Hematopoietic multipotent progenitor cell treated with erythropoietin and hydrocortisone succinate and interleukin-3 and kit ligand, for 6 days (in vitro differentiated cells): Measurements from ENCODE around the gene TTC27.

Experiments used
- DNase-seq: peaks from one replicate; pipeline ENCODE4 v3.0.0-alpha.2; 2015

TTC27 gene

GRCh38 chr2:32671885-32672533, 44.2 kb downstream of the TTC27 start:
- no peak for DNase-seq

DNA sequence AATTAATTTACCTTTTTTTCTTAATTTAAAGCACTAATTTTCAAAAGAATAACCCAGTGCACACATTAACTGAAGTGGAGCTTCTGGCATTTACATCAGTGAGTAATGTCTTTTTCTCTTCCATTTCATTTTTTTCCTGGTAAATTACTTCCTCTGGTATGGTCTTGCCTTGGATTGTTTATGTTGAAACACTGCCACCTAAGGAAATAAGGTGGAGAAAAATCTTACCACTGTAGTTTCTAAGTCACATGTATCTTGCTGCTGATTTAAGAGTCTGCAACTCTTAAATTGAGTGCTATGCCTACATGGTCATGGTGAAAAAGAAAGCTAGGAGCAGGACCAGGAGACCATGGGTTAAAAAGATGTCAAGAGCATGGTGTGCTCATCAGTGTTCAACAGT, 51.0 kb downstream of the TTC27 start:
- no peak for DNase-seq

- no peak for DNase-seq
These were observed 53.1 kb downstream of the TTC27 start for GRCh38 chr2:32680942-32681341.

GRCh38 chr2:32683520-32684086, 55.8 kb downstream of the TTC27 start:
- peak; percentile 26 for DNase-seq

- DNase-seq: peak; percentile 56
These were observed 60.7 kb downstream of the TTC27 start for GRCh38 chr2:32688541-32688940.

DNA sequence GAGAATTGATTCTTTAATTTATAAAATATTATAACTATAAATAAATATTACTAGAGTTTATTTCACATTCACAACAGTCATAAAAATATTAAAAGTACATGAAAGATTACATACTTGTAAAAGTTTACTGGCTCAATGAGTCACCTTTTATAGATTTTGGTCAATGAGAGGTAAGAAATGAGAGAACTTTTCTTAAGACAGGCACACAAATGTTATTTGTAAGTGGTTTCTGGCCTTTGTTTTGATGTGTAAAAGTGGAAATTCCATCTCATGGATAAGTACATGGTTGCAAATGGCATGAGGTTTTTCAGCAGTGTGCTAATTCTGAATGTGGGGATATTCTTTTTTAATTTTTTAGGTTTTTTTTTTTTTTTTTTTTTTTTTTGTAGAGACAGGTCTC, 63.8 kb downstream of the TTC27 start:
- DNase-seq: no peak

- DNase-seq: no peak
These were observed 68.6 kb downstream of the TTC27 start for GRCh38 chr2:32696439-32696838.

DNA sequence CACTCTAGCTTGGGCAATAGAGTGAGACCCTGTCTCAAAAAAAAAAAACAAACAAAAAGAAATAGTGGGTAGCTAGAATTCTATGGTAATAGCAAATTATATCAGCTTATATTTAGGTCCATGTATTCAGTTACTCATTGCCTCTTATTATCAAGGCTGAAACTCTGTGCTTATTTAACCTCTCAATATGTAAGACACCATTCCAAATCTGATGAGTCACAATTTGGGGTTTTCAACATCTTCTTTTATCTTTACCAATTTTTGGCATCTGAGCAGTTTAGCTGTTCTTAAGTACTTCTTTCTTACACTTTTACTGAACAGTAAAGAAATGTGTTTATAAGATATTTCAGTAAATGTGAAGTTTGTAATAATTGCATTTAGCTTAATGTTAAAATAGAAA, 69.3 kb downstream of the TTC27 start:
- peak; percentile 83 for DNase-seq

DNA sequence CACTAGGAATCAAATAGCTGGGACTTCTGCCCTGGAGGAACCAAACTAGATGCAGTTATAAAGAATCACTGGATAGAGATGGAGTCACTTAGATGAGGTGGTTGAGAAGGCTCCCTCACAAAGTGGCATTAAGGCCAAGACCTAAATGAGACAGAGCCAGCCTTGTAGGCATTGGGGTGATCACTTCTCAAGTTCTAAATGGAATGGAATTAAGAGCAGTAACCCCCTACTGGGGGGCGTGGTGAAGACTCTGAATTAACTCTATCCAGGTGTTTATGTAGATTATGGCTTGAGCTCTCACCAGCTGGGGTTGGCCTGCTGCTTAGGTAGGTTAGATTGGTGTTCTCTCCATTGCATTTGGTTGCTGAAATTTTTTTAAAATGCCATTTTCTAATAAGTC, 71.3 kb downstream of the TTC27 start:
- no peak for DNase-seq

DNA sequence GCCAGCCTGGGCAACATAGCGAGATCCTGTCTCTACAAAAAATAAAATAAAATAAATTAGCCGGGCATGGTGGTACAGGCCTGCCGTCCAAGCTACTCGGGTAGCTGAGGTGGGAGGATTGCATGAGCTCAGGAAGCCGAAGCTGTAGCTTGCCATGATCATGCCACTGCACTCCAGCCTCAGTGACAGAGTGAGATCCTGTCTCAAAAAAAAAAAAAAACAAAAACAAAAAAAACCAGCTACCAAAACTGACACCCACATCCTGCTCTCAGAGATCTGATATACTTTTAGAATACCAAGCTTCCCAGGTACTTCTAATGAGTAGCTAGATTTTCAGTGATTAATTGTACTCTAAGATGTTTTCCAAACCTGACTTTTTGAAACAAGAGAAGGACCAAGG, 74.0 kb downstream of the TTC27 start:
- DNase-seq: no peak

DNA sequence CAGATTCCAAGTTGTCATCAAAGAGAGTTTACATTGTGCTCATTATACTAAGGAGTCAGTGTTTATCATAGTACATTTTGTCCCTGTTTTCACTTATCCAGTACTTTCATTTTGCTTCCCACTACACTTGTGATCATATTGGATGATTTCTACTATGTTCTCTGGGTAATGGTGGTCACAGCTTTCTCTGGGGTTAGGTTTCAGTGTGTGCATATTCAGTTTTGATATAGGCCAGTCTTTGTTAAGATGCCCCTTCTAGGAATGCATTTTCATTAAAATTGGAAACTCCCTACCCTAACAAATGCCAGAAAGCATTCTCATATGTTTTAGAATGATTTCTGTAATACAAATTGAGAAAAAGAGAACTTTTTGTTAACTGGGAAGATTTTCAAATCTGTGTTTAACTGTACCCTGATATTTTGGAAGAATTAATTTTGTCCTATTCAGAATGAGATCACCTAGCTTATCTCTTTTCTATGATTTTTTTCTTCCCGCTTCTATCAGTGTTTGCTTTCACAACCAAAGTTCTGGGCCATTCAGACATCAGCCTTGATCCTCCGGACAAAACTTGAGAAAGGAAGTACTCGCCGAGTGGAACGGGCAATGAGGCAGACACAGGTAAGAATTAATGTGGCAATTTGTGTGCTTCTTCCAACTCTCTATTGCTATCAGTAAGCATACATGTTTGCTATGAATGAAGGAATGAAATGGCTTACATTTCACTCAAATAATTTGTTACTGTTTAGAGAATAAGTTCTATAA, 74.6 kb downstream of the TTC27 start:
- no peak for DNase-seq

GRCh38 chr2:32706815-32707579, 79.1 kb downstream of the TTC27 start:
- DNase-seq: no peak

DNA sequence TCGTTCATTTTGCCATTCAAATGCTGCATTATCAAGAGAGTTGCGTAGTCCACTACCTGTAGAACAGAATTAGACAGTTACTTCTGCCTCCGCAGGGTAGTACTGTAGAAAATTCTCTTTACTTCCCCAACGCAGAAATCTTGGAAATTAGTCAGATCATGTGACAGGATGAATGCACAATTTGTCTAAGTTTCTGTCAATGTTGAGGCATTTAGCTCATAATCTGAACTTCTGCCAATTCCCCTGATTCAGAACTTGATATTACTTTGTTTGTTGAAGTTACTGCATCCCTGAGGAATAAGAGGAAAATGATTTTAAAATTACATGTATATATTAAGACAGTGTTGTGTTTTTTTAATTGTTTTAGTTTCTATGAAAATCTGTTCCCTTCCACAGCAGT, 83.4 kb downstream of the TTC27 start:
- no peak for DNase-seq

DNA sequence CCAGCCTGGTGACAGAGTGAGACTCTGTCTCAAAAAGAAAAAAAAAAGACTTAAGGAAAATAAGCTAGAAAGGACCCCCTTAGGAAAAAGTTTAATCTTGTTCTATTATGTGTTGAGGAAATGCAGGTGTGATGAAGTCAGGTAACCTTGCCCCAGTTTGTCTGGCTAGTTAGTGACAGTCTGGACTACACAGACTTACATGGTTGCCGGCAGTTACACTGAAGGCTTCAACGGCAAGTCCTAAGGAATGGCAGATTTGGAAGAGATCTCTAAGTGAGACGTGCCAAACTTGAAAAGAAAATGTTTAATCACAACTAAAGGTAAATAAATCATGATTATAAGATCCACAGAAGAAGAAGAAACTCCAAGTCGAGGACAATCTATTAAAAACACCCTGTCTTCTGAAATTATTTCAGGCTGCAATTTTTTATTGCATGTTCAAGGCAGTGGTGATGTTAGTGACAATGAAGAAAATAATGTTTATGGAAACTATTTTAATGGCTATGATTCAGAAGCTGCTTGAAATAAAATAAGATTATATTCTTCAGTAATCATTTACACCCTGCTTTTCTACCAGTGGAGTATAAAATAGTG, 84.2 kb downstream of the TTC27 start:
- no peak for DNase-seq

DNA sequence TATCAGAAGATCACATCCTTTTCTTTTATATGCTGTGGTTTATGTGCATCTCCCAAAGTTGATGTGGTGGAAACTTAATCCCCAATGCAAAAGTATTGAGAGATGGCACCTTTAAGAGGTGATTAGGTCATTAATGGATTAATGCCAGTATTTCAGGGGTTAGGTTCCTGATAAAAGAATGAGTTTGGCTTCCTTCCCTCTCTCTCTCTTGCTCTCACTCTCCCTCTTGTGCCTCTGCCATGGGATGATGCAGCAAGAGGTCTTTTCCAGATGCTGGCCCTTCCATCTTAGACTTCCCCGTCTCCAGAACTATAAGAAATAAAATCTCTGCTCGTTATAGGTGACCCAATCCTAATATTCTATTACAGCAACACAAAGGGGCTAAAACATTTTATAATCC, 85.0 kb downstream of the TTC27 start:
- peak; percentile 68 for DNase-seq

DNA sequence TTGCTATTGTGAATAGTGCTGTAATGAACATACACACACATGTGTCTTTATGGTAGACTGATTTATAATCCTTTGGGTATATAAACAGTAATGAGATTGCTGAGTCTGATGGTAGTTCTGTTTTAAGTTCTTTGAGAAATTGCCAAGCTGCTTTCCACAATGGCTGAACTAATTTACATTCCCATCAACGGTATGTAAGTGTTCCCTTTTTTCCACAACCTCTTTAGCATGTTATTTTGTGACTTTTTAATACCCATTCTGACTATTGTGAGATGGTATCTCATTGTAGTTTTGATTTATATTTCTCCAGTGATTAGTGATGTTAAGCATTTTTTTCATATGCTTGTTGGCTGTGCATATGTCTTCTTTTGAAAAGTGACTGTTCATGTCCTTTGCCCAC, 86.7 kb downstream of the TTC27 start:
- DNase-seq: no peak

DNA sequence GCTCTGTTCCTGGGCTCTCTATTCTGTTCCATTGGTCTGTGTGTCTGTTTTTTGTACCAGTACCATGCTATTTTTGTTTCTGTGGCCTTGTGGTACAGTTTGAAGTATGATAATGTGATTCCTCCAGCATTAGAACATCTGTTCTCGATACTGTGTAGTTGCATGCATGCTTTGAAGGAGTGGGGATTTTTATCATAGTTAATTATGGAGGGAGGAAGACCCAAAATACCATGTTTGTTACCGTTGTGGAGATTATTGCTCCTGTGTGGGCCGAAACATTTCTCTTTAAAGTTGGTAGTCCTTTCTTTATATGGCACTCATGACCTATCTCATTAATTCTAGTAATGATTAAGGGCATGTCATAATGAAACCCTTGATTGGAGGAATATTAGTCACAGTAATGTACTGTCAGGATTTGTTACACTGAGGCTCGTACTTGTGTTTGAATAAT, 87.6 kb downstream of the TTC27 start:
- no peak for DNase-seq

- no peak for DNase-seq
These were observed 88.1 kb downstream of the TTC27 start for GRCh38 chr2:32715981-32716380.

DNA sequence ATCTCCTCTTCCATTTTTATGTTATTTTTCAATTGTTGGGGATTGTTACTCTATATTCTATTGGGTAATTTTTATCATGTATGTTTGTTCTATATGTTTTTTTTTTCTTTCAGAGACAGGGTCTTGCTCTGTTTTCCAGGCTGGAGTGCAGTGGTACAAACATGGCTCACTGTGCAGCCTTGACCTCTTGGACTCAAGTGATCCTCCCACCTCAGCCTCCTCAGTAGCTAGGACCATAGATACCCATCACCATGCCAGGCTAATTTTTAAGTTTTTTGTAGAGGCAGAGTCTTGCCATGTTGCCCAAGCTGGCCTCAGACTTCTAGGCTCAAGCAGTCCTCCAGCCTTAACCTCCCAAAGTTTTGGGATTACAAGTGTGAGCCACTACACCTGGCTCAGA, 88.7 kb downstream of the TTC27 start:
- no peak for DNase-seq

DNA sequence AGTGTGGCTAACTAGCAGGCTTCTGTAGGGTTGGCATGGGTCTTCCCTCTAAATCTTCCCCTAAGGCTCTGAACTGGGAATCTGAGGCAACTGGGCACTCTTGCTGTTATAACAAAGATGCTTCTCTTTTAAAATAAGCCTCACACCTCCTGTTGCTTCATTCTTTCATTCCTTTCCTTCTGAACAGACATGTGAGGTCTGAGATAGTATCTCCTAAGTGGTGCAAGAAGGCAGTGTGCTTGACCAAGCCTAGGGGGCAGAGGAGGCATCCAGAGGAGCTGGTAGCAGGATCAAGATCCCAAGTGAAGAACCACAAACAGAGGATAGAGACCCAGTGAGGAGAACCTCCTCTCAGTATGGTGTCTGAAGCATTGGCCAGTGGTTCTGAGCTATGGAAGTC, 90.9 kb downstream of the TTC27 start:
- peak; percentile 50 for DNase-seq

- DNase-seq: peak; percentile 38
These were observed 91.6 kb downstream of the TTC27 start for GRCh38 chr2:32719430-32719829.

GRCh38 chr2:32719933-32720716, 92.3 kb downstream of the TTC27 start:
- no peak for DNase-seq
